GF-D8 (cell line): ENCODE results near the gene SNRPA.
"Not testable (repeated sequence)": the region's sequence is repeated elsewhere in the genome, so short reads cannot be mapped to it uniquely, and the experiment has no call there.

Source experiments
- DNase-seq: peaks from one replicate; lab custom pipeline; 2025; lab: John Stamatoyannopoulos, UW

The SNRPA gene

GRCh38 chr19:40721936-40722661 lies 28.9 kb upstream of the SNRPA start:
- DNase-seq, result no peak

GRCh38 chr19:40723661-40724254 lies 27.2 kb upstream of the SNRPA start:
- no peak for DNase-seq

- DNase-seq, result no peak
These were observed 26.7 kb upstream of the SNRPA start for GRCh38 chr19:40724315-40724714.

GRCh38 chr19:40724855-40725254 lies 26.1 kb upstream of the SNRPA start:
- no peak for DNase-seq

GRCh38 chr19:40726279-40726678 lies 24.7 kb upstream of the SNRPA start:
- DNase-seq, result no peak

DNA sequence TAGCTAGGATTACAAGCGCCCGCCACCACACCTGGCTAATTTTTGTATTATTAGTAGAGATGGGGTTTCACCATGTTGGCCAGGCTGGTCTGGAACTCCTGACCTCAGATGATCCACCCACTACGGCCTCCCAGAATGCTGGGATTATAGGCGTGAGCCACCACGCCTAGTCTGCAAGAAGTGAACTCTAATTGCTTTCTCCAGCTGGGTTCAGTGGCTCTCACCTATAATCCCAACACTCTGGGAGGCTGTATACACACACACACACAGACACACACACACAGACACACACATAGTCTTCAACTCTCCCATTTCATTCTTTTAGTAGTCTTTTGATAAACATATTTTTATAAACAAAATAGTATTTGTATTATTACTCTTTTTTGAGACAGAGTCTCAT lies 20.9 kb upstream of the SNRPA start:
- DNase-seq, result not testable (repeated sequence)

- not testable (repeated sequence) for DNase-seq
These were observed 18.7 kb upstream of the SNRPA start for GRCh38 chr19:40732304-40732703.

DNA sequence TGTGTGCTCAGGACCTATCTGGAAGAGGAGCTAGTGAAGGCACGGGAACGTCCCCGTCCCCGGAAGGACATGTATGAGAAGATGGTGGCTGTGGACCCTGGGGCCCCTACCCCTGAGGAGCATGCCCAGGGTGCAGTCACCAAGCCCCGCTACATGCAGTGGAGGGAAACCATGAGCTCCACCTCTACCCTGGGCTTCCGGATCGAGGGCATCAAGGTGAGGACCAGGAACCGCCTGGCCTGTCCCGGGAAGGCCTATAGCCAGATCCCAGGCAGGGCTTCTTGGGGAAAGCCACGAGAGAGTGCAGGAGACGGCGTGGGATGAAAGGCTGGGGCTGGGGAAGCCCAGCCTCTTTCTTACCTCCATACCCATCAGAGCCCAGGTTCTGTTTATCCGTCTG lies 17.9 kb upstream of the SNRPA start:
- no peak for DNase-seq

DNA sequence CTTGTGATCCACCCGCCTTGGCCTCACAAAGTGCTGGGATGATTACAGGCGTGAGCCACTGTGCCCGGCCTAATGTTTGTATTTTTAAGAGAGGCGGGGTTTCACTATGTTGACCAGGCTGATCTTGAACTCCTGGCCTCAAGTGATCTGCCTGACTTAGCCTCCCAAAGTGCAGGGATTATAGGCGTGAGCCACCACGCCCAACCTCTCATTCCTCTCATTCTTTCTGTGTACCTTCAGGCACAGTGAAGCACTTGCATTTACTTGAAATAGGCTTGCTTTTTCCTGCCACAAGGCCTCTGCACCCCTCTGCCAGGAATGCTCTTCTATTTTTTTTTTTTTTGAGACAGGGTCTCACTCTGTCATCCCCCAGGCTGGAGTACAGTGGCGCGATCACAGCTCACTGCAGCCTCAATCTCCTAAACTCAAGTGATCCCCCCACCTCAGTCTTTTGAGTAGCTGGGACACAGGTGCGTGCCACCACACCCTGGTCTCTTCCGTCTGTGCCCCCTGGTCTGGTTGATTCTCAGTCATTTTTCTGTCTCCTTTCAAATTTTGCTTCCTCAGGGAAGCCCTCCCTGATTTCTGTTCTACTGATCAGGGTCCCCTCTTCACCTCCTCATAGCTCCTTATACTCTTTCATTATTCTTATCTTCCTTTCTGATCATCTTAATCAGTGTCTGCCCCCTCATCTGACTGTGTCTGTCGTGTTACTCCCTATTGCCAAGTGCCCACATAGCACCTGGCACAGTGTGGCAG lies 15.8 kb upstream of the SNRPA start:
- DNase-seq, result no peak

- no peak for DNase-seq
These were observed 14.3 kb upstream of the SNRPA start for GRCh38 chr19:40736661-40737060.

GRCh38 chr19:40737102-40737644 lies 13.8 kb upstream of the SNRPA start:
- DNase-seq, result no peak

GRCh38 chr19:40739030-40739839 lies 11.8 kb upstream of the SNRPA start:
- no peak for DNase-seq

GRCh38 chr19:40739871-40740703 lies 10.9 kb upstream of the SNRPA start:
- DNase-seq, result no peak

DNA sequence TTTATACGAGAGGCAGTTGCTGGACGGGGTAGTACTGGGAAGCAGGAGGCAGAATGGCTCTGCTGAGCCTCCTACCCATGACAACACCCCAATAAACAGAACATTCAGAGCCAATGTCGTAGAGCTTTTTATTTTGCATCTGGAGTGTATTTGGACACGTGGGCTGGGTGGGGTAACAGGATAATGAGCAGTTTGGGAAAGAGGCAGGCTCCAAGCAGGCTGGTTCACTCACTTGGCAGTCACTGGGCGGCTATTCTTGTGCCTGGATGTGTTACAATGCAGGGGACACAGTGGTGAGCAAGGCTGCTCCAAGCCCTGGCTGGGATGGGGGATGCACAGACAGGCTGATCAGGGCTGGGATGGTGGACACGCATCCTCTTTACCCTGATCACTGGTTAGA lies 10.3 kb upstream of the SNRPA start:
- DNase-seq, result no peak

GRCh38 chr19:40741527-40742390 lies 9.2 kb upstream of the SNRPA start:
- DNase-seq, result no peak

DNA sequence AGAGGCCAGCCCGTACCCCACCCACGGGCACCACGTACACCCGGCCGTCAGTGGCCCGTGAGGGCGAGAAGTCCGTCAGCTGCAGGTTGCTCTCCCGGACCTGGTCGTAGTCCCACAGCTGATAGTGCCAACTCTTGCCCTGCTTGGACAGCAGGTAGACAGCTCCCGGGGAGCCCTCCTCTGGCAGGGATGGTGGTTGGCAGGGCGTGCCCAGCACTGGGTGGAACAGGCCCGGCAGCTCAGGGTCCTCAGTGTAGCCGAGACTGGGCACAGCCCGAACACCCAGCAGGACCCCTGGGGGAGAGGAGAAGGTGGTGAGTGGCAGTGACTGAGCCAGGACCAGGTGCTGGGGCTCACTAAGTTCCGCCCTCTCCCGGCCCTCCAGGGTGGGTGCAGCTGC lies 8.5 kb upstream of the SNRPA start:
- no peak for DNase-seq

DNA sequence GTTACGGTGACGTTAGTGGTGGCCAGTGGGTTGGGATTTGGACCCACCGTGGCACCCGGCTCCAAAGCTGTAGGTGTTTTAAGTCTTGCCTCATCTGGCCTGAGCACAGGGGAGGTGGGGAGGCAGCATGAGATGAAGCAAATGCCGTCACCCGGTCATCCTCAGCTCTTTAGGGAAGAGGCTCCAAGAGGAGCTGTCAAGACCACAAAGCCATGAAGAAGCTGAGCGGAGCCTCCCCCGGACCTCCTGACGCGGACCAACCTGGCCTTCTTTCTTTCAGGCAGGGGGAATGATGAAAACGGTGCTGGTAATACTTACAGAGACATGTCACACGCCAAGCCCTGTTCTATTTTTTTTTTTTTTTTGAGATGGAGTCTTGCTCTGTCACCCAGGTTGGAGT lies 8.1 kb upstream of the SNRPA start:
- no peak for DNase-seq

DNA sequence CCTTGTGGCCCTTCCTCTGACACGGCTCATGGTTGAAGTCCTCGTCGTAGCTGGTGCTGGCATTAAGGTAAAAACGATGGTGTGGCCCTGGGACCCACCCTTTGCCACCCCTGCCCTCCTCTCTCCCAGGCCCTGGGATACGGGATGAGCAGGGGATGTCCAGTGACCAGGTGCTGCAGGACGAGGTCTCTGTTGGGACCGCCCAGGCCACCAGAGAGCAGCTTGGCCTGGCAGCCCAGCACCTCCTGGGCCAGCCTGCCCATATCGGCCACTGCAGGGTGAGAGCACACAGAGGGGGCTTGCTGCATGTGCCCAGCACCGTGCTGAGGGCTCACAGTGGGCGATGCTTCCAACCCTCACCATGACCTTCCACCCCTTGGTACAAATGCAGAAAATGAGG lies 7.1 kb upstream of the SNRPA start:
- no peak for DNase-seq

DNA sequence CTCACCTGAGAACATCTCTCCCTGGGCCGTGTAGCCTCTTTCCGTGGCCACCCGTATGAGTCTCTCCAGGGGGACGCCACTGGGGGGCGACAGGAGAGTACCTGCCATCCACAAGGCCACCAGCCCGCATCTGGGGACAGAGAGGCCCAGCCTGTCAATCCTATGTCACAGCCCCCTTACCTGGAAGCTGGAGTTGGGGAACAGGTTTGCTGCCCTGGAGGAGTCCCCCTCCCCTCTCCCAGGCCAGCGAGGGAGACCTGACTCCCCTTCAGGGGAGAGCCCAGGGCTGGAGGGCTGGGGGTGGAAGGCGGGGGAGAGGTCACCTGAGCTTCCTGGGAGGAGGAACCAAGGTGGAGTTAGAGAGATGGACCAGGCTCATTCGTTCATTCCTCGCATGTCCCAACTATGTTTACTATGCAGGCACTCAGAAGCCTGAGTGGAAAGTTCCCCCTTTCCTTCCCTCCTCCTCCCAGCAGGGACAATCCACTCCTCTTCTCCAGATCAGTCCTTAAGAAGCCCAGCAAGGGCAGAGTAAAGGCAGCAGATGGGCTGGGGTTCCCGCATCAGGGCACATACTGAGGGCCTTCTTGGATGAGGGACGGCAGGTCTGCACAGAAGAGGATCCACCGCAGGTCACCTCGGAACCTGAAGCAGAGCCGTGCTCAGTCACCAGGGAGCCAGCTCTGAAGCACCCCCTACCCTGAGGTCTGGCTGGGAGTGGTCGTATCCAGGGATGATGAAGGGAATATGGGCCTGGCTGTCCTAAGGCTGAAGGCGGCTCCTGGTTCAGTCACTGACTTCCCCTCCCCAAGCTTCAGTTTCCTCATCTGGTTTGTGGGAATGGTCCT lies 6.2 kb upstream of the SNRPA start:
- no peak for DNase-seq
